HepG2 (cell line): ENCODE results near the gene ATP2B2. TPM values are rescaled to one million over a fixed set of nuclear protein-coding genes. Genes with fewer than 3 reads are reported as not detected.

Experiments used
- BCLAF1 ChIP-seq: fragments of 450-650 bp; IDR thresholded peaks from 2 replicates; pipeline ENCODE4 v1.6.1; 2017; ENCODE audit warnings: mild to moderate bottlenecking
- YY1 ChIP-seq: IDR thresholded peaks from 2 replicates; pipeline ENCODE4 v1.6.1; 2011; ENCODE audit warnings: low read length, low read depth, moderate library complexity, mild to moderate bottlenecking; ENCODE audit not compliant: insufficient read depth, insufficient replicate concordance
- ZNF30 ChIP-seq: sonication (generic); formaldehyde crosslinking; IDR thresholded peaks from 2 replicates; pipeline ENCODE4 v1.5.0; 2020; ENCODE audit warnings: mild to moderate bottlenecking, missing genetic modification reagents
- ZNF335 ChIP-seq: sonication (generic); formaldehyde crosslinking; IDR thresholded peaks from 2 replicates; pipeline ENCODE4 v1.4.0; 2020; ENCODE audit warnings: missing genetic modification reagents
- ZNF775 ChIP-seq: sonication (generic); formaldehyde crosslinking; IDR thresholded peaks from 2 replicates; pipeline ENCODE4 v1.4.0; 2020; ENCODE audit warnings: missing genetic modification reagents, mild to moderate bottlenecking, moderate library complexity, borderline replicate concordance
- polyA plus RNA-seq, 8 experiments: library from polyadenylated mRNA; depleted of rRNA in 3 of 8; stranded (reverse) in 7 of 8; unstranded in 1 of 8; fragments of >200 nt; fragmentation: Illumina TruSeq in 4 of 8; extraction: Trizol in 4 of 8; gene quantifications; 2 replicates each; pipeline versions ENCODE4 v1.2.1 to v1.2.3, GENCODE V29; 2011 to 2016; ENCODE audit warnings: low read depth in 4 of 8, missing spikeins in 1 of 8, mixed read lengths in 1 of 8; ENCODE audit not compliant: insufficient read depth in 1 of 8
- total RNA-seq, 5 experiments: library from RNA; depleted of rRNA; stranded (reverse); fragments of >200 nt; fragmentation: Illumina TruSeq; extraction: Trizol; gene quantifications; 2 replicates each; pipeline ENCODE4 v1.2.3, GENCODE V29; 2016; ENCODE audit warnings: low read depth in 1 of 5
- TF ChIP-seq, protein P1 (sequence below): sonication (generic); formaldehyde crosslinking; IDR thresholded peaks from 2 replicates; pipeline ENCODE4 v1.4.0; 2020; ENCODE audit warnings: missing genetic modification reagents, borderline replicate concordance
- TF ChIP-seq, protein P2 (sequence below): sonication (generic); formaldehyde crosslinking; IDR thresholded peaks from 2 replicates; pipeline ENCODE4 v1.5.0; 2020; ENCODE audit warnings: mild to moderate bottlenecking, missing genetic modification reagents, borderline replicate concordance
- TF ChIP-seq, protein P3 (sequence below): sonication (generic); formaldehyde crosslinking; IDR thresholded peaks from 2 replicates; pipeline ENCODE4 v1.9.0; 2021; ENCODE audit warnings: missing genetic modification reagents, borderline replicate concordance

The ATP2B2 gene
- total and polyA plus RNA-seq, 2 of the 13 experiments (the other 11 are each of a cell fraction or from before 2014, with no cell fraction given) = 1.5 to 2.3 TPM

DNA sequence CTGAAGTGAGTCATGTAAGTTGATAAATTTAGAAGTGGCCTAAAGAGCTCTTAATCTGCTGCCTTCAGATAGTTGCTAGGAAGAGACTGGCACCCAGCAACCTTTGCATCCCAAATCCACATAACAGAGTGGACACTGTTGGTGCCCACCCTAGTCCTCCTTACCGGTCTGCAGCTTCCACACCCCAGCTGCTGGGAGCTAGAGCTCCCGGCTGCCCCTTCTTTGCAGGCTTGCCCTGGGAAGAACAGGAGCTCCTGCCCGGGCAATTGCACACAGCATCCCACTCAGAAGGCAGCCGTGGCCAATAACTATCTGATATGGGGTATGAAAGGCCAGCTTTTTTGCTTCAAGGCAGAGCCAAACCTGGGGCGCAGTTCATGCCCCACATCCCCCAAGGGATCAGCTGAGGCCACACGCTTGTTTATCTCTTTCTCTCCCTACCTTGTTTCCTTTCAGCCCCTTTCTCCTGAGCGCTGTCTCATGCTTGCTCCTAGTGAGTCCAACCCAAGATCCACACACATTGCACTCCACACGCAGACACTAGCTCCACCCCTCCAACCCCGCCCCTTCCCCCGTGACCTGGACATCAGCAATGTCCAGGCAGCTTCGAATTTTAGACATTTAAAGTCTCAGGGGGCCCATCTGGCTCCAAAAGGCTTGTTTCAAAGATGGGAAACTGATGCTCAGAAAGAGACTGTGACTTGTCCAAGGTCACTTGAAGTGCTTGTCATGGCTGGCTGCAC is 9.1 kb downstream of the ATP2B2 start (continued):
- TF ChIP-seq, protein P1, sequence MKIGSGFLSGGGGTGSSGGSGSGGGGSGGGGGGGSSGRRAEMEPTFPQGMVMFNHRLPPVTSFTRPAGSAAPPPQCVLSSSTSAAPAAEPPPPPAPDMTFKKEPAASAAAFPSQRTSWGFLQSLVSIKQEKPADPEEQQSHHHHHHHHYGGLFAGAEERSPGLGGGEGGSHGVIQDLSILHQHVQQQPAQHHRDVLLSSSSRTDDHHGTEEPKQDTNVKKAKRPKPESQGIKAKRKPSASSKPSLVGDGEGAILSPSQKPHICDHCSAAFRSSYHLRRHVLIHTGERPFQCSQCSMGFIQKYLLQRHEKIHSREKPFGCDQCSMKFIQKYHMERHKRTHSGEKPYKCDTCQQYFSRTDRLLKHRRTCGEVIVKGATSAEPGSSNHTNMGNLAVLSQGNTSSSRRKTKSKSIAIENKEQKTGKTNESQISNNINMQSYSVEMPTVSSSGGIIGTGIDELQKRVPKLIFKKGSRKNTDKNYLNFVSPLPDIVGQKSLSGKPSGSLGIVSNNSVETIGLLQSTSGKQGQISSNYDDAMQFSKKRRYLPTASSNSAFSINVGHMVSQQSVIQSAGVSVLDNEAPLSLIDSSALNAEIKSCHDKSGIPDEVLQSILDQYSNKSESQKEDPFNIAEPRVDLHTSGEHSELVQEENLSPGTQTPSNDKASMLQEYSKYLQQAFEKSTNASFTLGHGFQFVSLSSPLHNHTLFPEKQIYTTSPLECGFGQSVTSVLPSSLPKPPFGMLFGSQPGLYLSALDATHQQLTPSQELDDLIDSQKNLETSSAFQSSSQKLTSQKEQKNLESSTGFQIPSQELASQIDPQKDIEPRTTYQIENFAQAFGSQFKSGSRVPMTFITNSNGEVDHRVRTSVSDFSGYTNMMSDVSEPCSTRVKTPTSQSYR (CRISPR knock-in tag) = no peak
- no peak for TF ChIP-seq YY1
- no peak for TF ChIP-seq ZNF30
- no peak for TF ChIP-seq ZNF335 (CRISPR knock-in tag)
- TF ChIP-seq, protein P2, sequence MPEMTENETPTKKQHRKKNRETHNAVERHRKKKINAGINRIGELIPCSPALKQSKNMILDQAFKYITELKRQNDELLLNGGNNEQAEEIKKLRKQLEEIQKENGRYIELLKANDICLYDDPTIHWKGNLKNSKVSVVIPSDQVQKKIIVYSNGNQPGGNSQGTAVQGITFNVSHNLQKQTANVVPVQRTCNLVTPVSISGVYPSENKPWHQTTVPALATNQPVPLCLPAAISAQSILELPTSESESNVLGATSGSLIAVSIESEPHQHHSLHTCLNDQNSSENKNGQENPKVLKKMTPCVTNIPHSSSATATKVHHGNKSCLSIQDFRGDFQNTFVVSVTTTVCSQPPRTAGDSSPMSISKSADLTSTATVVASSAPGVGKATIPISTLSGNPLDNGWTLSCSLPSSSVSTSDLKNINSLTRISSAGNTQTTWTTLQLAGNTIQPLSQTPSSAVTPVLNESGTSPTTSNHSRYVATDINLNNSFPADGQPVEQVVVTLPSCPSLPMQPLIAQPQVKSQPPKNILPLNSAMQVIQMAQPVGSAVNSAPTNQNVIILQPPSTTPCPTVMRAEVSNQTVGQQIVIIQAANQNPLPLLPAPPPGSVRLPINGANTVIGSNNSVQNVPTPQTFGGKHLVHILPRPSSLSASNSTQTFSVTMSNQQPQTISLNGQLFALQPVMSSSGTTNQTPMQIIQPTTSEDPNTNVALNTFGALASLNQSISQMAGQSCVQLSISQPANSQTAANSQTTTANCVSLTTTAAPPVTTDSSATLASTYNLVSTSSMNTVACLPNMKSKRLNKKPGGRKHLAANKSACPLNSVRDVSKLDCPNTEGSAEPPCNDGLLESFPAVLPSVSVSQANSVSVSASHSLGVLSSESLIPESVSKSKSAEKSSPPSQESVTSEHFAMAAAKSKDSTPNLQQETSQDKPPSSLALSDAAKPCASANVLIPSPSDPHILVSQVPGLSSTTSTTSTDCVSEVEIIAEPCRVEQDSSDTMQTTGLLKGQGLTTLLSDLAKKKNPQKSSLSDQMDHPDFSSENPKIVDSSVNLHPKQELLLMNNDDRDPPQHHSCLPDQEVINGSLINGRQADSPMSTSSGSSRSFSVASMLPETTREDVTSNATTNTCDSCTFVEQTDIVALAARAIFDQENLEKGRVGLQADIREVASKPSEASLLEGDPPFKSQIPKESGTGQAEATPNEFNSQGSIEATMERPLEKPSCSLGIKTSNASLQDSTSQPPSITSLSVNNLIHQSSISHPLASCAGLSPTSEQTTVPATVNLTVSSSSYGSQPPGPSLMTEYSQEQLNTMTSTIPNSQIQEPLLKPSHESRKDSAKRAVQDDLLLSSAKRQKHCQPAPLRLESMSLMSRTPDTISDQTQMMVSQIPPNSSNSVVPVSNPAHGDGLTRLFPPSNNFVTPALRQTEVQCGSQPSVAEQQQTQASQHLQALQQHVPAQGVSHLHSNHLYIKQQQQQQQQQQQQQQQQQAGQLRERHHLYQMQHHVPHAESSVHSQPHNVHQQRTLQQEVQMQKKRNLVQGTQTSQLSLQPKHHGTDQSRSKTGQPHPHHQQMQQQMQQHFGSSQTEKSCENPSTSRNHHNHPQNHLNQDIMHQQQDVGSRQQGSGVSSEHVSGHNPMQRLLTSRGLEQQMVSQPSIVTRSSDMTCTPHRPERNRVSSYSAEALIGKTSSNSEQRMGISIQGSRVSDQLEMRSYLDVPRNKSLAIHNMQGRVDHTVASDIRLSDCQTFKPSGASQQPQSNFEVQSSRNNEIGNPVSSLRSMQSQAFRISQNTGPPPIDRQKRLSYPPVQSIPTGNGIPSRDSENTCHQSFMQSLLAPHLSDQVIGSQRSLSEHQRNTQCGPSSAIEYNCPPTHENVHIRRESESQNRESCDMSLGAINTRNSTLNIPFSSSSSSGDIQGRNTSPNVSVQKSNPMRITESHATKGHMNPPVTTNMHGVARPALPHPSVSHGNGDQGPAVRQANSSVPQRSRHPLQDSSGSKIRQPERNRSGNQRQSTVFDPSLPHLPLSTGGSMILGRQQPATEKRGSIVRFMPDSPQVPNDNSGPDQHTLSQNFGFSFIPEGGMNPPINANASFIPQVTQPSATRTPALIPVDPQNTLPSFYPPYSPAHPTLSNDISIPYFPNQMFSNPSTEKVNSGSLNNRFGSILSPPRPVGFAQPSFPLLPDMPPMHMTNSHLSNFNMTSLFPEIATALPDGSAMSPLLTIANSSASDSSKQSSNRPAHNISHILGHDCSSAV (CRISPR knock-in tag) = no peak
- TF ChIP-seq, protein P3, sequence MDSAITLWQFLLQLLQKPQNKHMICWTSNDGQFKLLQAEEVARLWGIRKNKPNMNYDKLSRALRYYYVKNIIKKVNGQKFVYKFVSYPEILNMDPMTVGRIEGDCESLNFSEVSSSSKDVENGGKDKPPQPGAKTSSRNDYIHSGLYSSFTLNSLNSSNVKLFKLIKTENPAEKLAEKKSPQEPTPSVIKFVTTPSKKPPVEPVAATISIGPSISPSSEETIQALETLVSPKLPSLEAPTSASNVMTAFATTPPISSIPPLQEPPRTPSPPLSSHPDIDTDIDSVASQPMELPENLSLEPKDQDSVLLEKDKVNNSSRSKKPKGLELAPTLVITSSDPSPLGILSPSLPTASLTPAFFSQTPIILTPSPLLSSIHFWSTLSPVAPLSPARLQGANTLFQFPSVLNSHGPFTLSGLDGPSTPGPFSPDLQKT (CRISPR knock-in tag) = no peak
- no peak for TF ChIP-seq ZNF775
- no peak for TF ChIP-seq BCLAF1
